ENCODE results near the gene PSMB10. TPM values are rescaled to one million over a fixed set of nuclear protein-coding genes. Genes with fewer than 3 reads are reported as not detected.
A peak's percentile ranks its signal among the peaks of the same experiment; 100 is the strongest.

The PSMB10 gene
- total and polyA plus RNA-seq, 8 donors, result 22.8 to 205 (median 73.7) TPM

DNA sequence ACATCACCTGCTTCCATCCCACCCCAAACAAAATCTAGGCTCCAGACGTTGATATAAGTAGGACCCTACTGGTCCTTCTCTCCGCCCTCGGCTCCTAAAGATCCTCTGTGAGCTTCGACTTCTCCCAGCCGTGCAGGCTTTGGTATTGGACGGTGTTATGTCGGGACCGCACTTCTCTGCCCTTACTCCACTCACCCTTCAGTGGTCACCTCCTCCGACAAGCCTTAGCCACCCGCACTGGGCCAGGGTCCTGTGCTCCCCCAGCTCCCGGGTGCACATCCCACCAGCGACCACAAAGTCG, 1.6 kb downstream of the PSMB10 start:
- peaks cover 8 to 56% (median 41%) of the 10 kb centered on the region in 4 donors for H3K36me3 ChIP-seq
- intact Hi-C loops (cut with DNase I; ENCODE audit: low total_unique reads), result loop anchor here (10.0 kb wide), 1 partner anchor 110 kb away; no protein-coding TSS in a partner anchor
- H3K27me3 ChIP-seq, result no peaks in the 10 kb centered on the region
- peak overlapping the region; percentile 6 to 99 (median 97) for H3K27ac ChIP-seq
- H3K4me3 ChIP-seq, result peak overlapping the region; percentile 75 to 89 (median 88)
- WGBS, 5 donors, result 17 to 57% (median 30%) methylated on average over 9 to 13 of the region's 13 CpGs
- TF ChIP-seq POLR2AphosphoS5 (IDR thresholded peaks at IDR 0.05) (no peak), EP300 (IDR thresholded peaks at IDR 0.05) (no peak), POLR2A (IDR thresholded peaks at IDR 0.05) (no peak), CTCF (IDR thresholded peaks at IDR 0.05) (no peak)
- no peak for DNase-seq
- peaks cover 25 to 35% (median 32%) of the 10 kb centered on the region in 4 donors for H3K4me1 ChIP-seq
- H3K9me3 ChIP-seq, result no peaks in the 10 kb centered on the region

GRCh38 chr16:67934306-67935100, 2.1 kb downstream of the PSMB10 start:
- no peak for TF ChIP-seq POLR2AphosphoS5 (IDR thresholded peaks at IDR 0.05)
- no peak for TF ChIP-seq EP300 (IDR thresholded peaks at IDR 0.05)
- Histone ChIP-seq H3K4me3 (peak overlapping the region; percentile 75 to 89 (median 88)), H3K4me1 (peaks cover 23 to 29% (median 27%) of the 10 kb centered on the region in 4 donors), H3K27ac (peak overlapping the region in 3 of 5 donors; percentile 94 to 99 (median 97)), H3K36me3 (peaks cover 8 to 56% (median 44%) of the 10 kb centered on the region in 4 donors), H3K9me3 (no peaks in the 10 kb centered on the region), H3K27me3 (no peaks in the 10 kb centered on the region)
- 59 to 77% (median 69%) methylated on average over 13 of the region's 13 CpGs for WGBS, 5 donors
- intact Hi-C loops (cut with DNase I; ENCODE audit: low total_unique reads), result loop anchor here (10.0 kb wide), 1 partner anchor 110 kb away; no protein-coding TSS in a partner anchor
- no peak for DNase-seq

DNA sequence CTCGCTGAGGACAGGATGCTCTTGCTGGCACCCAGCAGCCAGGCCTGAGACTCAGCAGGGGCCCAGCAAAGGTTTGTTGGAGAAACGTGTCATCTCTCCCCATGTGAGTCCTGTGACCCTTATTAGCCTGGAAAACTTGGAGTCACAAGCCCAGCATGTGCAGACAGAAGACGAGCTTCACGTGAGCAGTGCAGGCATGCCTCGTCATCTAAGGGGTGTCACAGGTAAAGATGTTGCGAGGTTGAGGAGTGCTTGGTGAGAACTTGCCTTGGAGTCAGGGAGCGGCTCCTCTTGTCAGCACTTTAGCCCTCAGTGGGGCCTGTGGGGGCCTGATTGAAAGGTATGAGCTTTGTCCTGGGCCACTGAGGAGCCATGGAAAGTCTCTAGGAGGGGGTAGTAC, 2.8 kb downstream of the PSMB10 start:
- H3K36me3 ChIP-seq, result peaks cover 8 to 62% (median 50%) of the 10 kb centered on the region in 4 donors
- WGBS, 5 donors, result 78 to 88% (median 85%) methylated on average over 7 of the region's 7 CpGs
- no peak for DNase-seq
- no peak for TF ChIP-seq POLR2A (IDR thresholded peaks at IDR 0.05)
- no peak overlapping the region for H3K4me3 ChIP-seq
- intact Hi-C loops (cut with DNase I; ENCODE audit: low total_unique reads), result loop anchor here (10.0 kb wide), 1 partner anchor 109 kb away; no protein-coding TSS in a partner anchor
- no peak overlapping the region for H3K27ac ChIP-seq
- H3K9me3 ChIP-seq, result no peaks in the 10 kb centered on the region
- peaks cover 23 to 28% (median 27%) of the 10 kb centered on the region in 4 donors for H3K4me1 ChIP-seq
- H3K27me3 ChIP-seq, result no peaks in the 10 kb centered on the region

- WGBS, 5 donors, result 82 to 96% (median 91%) methylated on average over 4 of the region's 4 CpGs
- Histone ChIP-seq H3K4me3 (no peak overlapping the region), H3K27ac (no peak overlapping the region), H3K36me3 (peaks cover 13 to 73% (median 63%) of the 10 kb centered on the region in 4 donors), H3K9me3 (no peaks in the 10 kb centered on the region), H3K4me1 (peaks cover 21 to 29% (median 25%) of the 10 kb centered on the region in 4 donors), H3K27me3 (no peaks in the 10 kb centered on the region)
- no peak for DNase-seq
- TF ChIP-seq CTCF (IDR thresholded peaks at IDR 0.05), result no peak
- TF ChIP-seq POLR2A (IDR thresholded peaks at IDR 0.05), result no peak
- TF ChIP-seq POLR2AphosphoS5 (IDR thresholded peaks at IDR 0.05), result no peak
- TF ChIP-seq EP300 (IDR thresholded peaks at IDR 0.05), result no peak
- intact Hi-C loops (cut with DNase I; ENCODE audit: low total_unique reads), result loop anchor here (10.0 kb wide), 1 partner anchor 108 kb away; no protein-coding TSS in a partner anchor
Observed at GRCh38 chr16:67932462-67932840, 4.2 kb downstream of the PSMB10 start.

GRCh38 chr16:67931712-67932461, 4.8 kb downstream of the PSMB10 start, which contains the start of gene CTRL:
CTRL (minus strand) TSS chr16:67931862; CDS start chr16:67931852, 10 bp downstream.
- Histone ChIP-seq H3K4me1 (peaks cover 16 to 24% (median 19%) of the 10 kb centered on the region in 4 donors), H3K36me3 (peaks cover 15 to 79% (median 68%) of the 10 kb centered on the region in 4 donors), H3K27ac (no peak within 1 kb of the TSS), H3K4me3 (no peak within 1 kb of the TSS), H3K9me3 (no peaks in the 10 kb centered on the region), H3K27me3 (no peaks in the 10 kb centered on the region)
- TF ChIP-seq EP300 (IDR thresholded peaks at IDR 0.05), result no peak
- TF ChIP-seq POLR2A (IDR thresholded peaks at IDR 0.05), result no peak
- TF ChIP-seq POLR2AphosphoS5 (IDR thresholded peaks at IDR 0.05), result no peak
- TF ChIP-seq CTCF (IDR thresholded peaks at IDR 0.05), result no peak
- intact Hi-C loops (cut with DNase I; ENCODE audit: low total_unique reads), result loop anchor here (10.0 kb wide), 1 partner anchor 107 kb away; no protein-coding TSS in a partner anchor
- no peak for DNase-seq
- 69 to 85% (median 76%) methylated on average over 12 to 15 of the region's 15 CpGs for WGBS, 5 donors
